RWPE1 (cell line): ENCODE data around the gene ARHGEF4.
A peak's percentile ranks its signal among the peaks of the same experiment; 100 is the strongest.

Experiments
- CTCF ChIA-PET: fragments of 350-600 bp; sonication (Branson Sonifier 250); formaldehyde crosslinking; extraction: SDS; loops from one replicate; lab custom pipeline; 2021; lab: Yijun Ruan, JAX
- POLR2A ChIA-PET: fragments of 400-600 bp; formaldehyde crosslinking; extraction: SDS; loops from one replicate; lab custom pipeline; 2020; ENCODE audit warnings: antibody characterized with exemption; ENCODE audit not compliant: low non-redundant PET; lab: Yijun Ruan, JAX
- DNase-seq: peaks from one replicate; pipeline ENCODE4 v3.0.0; 2012; ENCODE audit warnings: low spot score
- H3K27ac ChIP-seq: fragments of 450-650 bp; 2 replicates; pipeline ENCODE4 v1.5.1; 2017
- CTCF ChIP-seq: fragments of 450-650 bp; conservative IDR thresholded peaks from 2 replicates; pipeline ENCODE4 v1.5.1; 2017; ENCODE audit warnings: low read depth, mild to moderate bottlenecking

Gene ARHGEF4

GRCh38 chr2:131041402-131042147, 204.9 kb downstream of the ARHGEF4 start:
- POLR2A ChIA-PET = no interaction called here
- peak overlapping the region; percentile 50 for H3K27ac ChIP-seq
- TF ChIP-seq CTCF = no peak
- DNase-seq = no peak
- CTCF ChIA-PET = no interaction called here

- no peak for TF ChIP-seq CTCF
- DNase-seq = no peak
- peak overlapping the region; percentile 50 for H3K27ac ChIP-seq
- ChIA-PET POLR2A (no interaction called here), CTCF (no interaction called here)
Measured at GRCh38 chr2:131042148-131042775, 205.5 kb downstream of the ARHGEF4 start.

- H3K27ac ChIP-seq = peak overlapping the region; percentile 53
- TF ChIP-seq CTCF = no peak
- DNase-seq = no peak
- CTCF ChIA-PET = no interaction called here
- POLR2A ChIA-PET = no interaction called here
Measured at GRCh38 chr2:131043199-131044074, 206.7 kb downstream of the ARHGEF4 start.

GRCh38 chr2:131044075-131044756, 207.5 kb downstream of the ARHGEF4 start:
- TF ChIP-seq CTCF = no peak
- DNase-seq = no peak
- peak overlapping the region; percentile 53 for H3K27ac ChIP-seq
- ChIA-PET CTCF (no interaction called here), POLR2A (no interaction called here)

GRCh38 chr2:131044757-131045150, 208.0 kb downstream of the ARHGEF4 start:
- CTCF ChIA-PET = no interaction called here

More at GRCh38 chr2:131044757-131045150, 208.0 kb downstream of the ARHGEF4 start:
- TF ChIP-seq CTCF = no peak
- no peak for DNase-seq
- H3K27ac ChIP-seq = peak overlapping the region; percentile 53
- POLR2A ChIA-PET = no interaction called here
